Hematopoietic multipotent progenitor cell treated with erythropoietin and hydrocortisone succinate and interleukin-3 and kit ligand, for 8 days (in vitro differentiated cells): ENCODE data around the gene BRSK2.
A peak's percentile ranks its signal among the peaks of the same experiment; 100 is the strongest.
"Not testable (repeated sequence)": the region's sequence is repeated elsewhere in the genome, so short reads cannot be mapped to it uniquely, and the experiment has no call there.

Source experiments
- DNase-seq: peaks from one replicate; pipeline ENCODE4 v3.0.0-alpha.2; 2015

BRSK2 gene

DNA sequence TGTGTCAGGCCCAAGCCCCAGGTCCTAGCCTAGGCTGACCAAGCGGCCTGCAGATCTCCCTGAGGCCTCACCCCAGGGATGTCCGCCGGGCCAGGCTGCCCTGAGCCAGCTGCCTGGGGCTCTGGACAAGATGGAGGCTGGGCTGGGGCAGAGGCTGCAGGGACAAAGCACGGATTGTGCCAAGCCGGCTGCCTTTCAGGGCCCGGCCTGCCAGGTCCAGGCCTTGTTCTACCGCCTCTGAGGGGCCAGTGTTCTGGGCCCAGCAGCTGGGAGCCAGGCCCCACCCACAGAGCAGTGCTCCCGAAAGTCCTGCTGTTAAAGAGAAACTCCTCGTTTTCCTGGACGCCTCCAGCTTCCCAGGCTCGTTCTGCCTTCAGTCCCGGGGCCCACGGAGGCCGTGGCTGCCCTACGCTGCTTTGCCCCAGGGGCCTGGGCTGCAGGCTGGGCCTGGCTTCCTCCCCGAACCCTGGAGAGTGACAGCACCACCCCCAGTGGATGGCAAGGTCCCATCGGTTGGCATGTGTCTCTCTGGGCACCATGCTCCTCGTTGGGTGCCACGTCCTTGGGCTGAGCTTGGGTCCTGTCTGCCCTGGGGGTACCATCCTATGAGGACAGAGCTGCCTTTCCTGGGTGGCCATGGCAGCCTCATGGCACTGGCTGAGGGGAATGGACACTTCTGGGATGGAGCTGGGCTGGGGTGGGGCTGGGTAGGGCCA is 7.6 kb downstream of the BRSK2 start:
- no peak for DNase-seq

GRCh38 chr11:1397862-1398527 is 8.3 kb downstream of the BRSK2 start:
- DNase-seq, result peak; percentile 64

GRCh38 chr11:1398528-1399235 is 8.9 kb downstream of the BRSK2 start:
- DNase-seq, result no peak

DNA sequence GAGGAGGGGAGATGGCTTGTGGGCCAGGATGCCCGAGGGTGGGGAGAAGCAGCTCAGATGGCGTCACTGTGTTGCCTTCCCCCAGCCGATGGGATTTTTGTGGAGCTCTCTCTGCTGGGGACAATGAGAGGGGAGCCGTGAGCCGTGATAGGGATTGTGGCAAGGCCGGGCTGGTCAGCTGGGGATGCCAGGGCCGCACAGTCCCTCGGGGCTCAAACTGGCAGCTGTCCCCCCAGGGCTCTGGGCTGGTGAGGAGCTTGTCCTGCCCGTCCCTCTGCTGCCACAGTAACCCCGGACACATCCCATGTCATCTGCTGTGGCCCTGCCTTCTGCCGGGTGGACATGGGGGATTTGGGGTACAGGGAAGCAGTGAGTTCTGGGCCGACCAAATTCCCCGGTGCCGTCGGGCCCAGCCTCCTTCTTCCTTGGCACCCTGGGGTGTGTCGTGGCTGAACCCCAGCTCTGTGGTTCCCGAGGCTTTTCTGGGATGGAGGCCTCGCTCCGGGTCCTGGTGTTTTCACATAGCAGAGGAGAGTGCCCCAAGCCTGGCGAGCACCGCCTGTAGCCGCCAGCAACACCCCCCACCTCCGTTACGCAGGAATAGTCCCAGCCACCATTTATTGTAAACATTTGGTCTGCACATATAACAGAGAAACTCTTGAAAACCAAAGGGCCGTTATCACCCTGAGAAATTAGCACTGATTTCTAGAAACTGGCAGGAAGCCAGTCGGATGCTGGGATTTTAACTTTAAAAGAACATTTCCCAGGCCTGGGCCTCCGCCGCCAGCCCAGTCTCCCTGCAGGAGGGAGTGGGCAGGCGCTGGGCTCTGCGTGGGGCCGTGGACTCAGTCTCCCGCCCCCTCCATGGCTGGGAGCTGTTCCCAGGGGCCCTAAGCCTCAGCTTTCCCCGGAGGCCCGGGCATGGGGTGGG is 9.9 kb downstream of the BRSK2 start:
- DNase-seq, result no peak

DNA sequence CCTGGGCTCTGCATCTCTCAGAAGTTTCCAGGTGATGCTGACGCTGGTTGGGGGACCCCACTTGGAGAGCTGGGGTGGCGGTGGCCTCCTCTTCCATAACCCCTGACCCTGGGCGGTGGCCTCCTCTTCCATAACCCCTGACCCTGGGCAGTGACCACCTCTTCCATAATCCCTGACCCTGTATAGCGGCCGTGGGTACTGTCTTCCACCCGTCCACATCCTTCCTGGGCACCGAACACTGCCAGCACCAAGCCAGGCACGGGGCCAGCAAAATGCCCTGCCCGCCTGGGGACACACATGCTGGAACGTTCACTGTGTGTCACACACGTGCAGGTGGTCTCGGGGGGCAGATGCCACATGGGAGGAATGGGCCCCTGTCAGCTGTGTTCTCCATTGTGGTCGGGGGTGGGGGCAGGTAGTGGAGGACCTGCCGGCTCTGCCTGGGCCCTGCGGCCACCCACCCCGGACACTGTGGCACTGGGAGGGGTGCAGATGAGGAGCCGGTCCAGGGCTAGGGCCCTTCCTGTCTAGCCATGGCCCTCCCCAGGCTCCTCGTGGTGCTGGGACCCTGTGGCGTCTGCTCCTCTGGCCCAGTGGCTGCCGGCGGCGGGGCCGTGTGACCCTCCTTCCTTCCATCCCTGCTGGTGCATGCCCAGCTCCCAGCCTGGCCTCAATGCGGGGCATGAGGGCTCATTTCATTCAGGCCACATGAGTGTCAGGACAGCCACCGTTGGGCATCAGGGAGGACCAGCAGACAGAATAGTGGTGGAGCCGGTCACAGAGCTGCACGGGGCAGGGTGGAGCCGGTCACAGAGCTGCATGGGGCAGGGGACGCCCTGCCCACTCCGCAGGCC is 10.8 kb downstream of the BRSK2 start:
- no peak for DNase-seq

GRCh38 chr11:1401171-1401445 is 11.4 kb downstream of the BRSK2 start:
- DNase-seq, result no peak

GRCh38 chr11:1401656-1402221 is 12.0 kb downstream of the BRSK2 start:
- DNase-seq, result peak; percentile 56

DNA sequence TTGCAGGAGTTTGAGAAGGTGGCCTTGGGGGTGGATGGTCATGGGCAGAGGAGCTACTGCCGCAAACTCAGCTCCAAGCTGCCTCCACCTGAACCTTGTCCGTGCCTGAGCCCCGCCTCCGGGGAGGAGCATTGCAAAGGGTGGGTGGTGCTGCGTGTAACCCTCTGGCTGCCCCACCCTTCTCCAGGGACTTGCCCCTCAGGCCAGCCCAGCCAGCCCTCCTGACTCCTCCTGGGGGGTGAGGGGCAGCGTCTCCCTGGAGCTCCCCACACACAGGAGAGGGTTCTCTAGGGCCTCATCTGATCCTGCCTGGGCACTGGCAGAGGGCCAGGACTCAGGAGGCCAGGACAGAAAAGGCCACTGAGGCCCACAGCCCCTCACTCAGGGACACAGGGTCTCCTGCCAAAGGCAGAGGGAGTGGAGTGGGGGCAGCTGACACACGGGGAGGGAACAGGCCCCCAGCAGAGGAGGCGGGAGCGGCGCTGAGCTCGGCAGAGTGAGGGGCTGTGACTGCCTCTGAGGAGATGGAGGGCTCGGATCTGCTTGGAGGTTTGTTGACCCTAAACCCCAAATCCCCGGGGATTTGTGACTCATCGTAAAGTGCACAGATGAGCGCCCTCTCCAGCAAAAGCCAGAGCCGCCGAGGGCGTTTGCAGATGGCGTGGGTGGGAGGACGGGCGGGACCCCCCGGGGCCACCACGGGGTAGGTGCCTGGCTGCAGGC is 12.8 kb downstream of the BRSK2 start:
- no peak for DNase-seq

DNA sequence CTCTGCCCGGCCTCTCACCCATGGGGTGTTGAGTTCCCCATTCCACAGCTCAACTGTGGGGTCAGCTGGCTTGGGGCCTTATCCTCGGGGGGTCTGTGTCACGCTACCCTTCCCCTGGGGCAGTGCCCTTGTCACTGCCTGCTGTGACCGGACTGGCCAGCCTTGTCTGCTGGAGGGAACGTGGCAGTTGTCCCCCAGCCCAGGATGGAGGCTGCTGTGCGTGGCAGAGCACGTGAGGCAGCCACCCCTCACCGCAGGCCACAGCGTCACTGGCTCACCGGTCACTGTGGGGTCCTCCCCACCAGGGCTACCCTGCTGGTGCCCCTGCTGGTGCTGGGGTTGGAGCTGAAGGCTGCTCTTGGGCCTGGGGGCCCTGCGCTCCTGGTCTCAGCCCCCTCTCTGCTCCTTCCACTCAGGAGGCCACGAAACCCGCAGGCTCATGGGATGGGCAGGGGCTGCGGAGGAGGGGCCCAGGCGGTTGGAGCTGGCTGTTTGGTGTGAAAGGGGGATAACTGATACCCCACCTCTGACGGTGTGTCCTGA is 13.4 kb downstream of the BRSK2 start:
- no peak for DNase-seq

- no peak for DNase-seq
Measured at GRCh38 chr11:1403721-1404460, 14.2 kb downstream of the BRSK2 start.

- no peak for DNase-seq
Measured at GRCh38 chr11:1404461-1405185, 14.9 kb downstream of the BRSK2 start.

DNA sequence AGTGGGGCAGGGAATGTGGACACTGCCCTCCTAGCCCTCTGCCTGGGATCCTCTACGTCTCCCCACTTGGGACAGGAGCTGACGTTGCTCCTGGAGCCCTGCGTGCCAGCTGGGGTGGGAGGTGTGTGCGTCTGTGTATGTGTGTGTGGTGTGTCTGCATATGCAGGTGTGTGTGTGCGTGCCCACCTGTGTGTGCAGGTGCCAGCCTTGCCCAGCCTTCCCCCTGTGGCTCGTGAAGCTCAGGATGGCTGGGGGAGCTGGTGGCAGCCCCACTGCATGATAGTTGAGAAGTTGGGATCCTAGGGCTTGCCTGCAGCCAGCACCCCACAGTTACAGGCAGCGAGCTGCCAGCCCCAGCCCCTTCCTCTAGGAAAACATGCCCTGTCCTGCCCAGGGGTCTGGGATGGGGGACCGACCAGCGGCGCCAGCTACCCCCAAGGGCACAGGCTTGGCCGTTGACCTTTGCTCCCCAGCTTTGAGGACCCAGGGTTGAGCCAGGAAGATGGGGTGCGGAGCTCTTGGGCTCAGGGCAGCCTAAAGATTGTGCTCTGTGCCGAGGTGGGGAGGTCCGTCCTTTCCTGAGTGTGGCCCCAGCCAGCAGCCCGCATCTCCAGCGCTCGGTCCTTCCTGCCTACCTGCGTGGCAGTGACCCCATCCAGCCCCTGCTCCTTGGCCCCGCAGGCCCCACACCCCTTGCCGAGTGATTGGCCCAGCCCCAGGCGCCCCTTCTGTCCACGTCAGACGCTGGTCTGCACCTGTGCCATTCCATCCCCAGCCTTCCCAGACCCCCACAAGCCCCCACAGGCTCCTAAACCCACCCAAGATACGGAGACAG is 15.7 kb downstream of the BRSK2 start:
- DNase-seq, result no peak

- no peak for DNase-seq
Measured at GRCh38 chr11:1406571-1407485, 17.1 kb downstream of the BRSK2 start.

DNA sequence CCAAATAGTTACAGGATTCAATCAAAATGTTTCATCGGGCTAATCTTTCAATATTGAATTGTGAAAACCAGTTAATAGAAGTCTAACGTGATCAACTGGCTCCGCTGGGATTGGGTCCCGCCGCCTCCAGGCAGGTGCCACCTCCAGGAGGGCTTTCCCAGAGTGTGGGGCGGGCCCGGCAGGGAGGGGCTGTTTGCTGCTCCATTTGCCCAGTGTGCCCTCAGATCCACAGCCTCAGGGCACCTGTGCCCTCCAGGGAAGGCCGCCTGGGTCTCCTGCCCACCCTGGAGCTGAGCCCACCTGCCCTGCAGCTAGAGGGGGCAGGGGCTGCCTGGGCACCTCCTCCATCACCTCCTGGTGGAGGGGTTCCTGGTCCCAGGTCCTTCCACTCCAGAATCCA is 17.9 kb downstream of the BRSK2 start:
- DNase-seq, result no peak

DNA sequence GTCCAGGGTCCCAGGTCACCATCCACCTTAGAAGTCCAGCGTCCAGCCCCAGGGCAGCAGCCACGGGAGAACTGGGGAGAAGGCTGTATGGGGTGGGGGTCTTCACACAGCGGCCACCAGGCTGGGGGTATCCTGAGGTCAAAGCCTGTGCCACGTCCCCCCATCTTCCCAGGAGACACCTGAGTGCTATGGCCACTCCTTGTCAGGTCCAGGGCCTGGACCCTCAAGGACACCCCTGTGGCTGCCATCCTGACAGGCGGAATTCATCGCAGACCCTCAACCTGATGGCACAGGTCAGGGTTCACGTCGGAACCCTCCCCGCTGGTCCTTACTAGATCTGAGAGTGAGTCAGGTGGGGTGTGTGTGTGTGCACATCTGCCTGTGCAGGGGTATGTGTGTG is 18.6 kb downstream of the BRSK2 start:
- DNase-seq, result no peak

DNA sequence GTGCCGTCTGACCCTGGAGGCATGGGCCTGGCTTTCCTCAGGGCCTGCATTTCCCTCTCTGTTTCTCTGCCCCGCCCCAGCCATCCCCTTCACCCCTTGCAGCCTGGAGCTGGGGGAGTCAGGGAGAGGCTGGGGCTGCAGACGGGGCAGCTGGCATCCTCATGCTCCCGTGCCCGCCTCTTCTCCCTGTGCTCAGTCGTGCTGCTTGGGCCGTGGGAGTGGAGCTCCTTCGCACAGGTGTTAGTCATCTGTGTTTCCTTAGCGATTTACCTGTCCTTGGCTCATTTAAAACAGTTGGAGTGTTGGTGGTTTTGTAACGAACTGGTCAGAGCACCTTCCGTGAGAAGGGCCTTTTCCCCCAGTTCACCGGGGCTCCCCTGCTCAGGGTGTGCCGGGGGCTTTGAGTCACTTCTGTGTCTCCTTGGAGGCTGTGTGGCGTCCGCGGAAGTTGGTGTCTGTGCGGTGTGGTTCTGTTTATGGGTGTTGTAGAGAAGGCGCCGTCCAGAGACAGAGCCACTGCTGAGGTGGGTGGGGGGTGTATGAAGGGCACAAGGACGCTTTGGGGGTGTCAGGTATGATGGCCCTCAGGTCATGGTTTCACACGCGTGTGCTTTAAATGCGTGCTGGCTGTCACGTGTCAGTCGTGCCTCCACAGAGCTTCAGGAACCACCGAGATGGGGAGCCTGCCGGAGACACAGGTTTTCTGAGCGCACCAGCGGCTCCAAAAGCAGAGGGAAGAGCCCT is 19.5 kb downstream of the BRSK2 start:
- DNase-seq, result no peak

DNA sequence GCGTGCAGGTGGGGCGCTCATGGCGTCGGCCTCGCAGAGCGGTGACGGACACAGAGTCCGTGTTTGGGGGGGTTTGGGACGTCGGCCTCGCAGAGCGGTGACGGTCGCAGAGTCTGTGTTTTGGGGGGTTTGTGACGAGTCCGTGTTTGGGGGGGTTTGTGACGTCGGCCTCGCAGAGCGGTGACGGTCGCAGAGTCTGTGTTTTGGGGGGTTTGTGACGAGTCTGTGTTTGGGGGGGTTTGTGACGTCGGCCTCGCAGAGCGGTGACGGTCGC is 20.1 kb downstream of the BRSK2 start:
- not testable (repeated sequence) for DNase-seq
